ENCODE results near the gene FAM236C. TPM values are rescaled to one million over a fixed set of nuclear protein-coding genes. Genes with fewer than 3 reads are reported as not detected.
"Not testable (repeated sequence)": the region's sequence is repeated elsewhere in the genome, so short reads cannot be mapped to it uniquely, and the experiment has no call there.

Gene FAM236C
- not detected for total RNA-seq
- long read RNA-seq = 0 reads

- H3K27ac ChIP-seq; H3K4me1 ChIP-seq; DNase-seq; H3K27me3 ChIP-seq (ENCODE audit: low read depth); H3K36me3 ChIP-seq; ATAC-seq; intact Hi-C loops (cut with DNase I); H3K4me3 ChIP-seq; H3K9me3 ChIP-seq: not testable (repeated sequence)
These were observed at the start of gene FAM236C for GRCh38 chrX:72912315-72912714. FAM236C (plus strand) TSS chrX:72912615; CDS start chrX:72912715, 100 bp downstream.

GRCh38 chrX:72882898-72883297 lies 29.5 kb upstream of the FAM236C start:
- DNase-seq; H3K27me3 ChIP-seq (ENCODE audit: low read depth); H3K9me3 ChIP-seq; ATAC-seq; H3K27ac ChIP-seq; intact Hi-C loops (cut with DNase I); H3K4me1 ChIP-seq; H3K36me3 ChIP-seq; H3K4me3 ChIP-seq: not testable (repeated sequence)

GRCh38 chrX:72889740-72890139 lies 22.7 kb upstream of the FAM236C start:
- H3K4me3 ChIP-seq; H3K27me3 ChIP-seq (ENCODE audit: low read depth); ATAC-seq; H3K9me3 ChIP-seq; H3K4me1 ChIP-seq; H3K36me3 ChIP-seq; intact Hi-C loops (cut with DNase I); DNase-seq; H3K27ac ChIP-seq: not testable (repeated sequence)

DNA sequence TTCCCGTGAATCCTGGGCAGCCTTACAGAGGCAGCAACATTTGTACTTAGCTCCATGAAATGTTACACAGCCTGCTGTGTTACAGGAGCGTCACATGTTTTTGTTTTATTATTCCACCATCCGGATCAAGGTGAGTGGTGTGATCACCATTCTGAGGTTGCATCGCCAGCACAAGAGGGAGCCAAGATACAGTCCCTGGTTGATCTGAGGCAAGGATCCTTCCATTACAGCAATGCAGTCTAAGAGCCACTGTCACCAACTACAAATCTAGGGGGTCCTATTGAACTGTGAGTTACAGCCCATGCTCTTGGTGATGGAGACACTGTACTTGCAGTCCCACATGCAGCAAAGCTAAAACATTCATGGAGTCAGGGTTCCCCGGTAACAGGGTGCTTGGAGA lies 3.7 kb downstream of the FAM236C start:
- ATAC-seq; H3K4me1 ChIP-seq; H3K27ac ChIP-seq; intact Hi-C loops (cut with DNase I); H3K36me3 ChIP-seq; H3K4me3 ChIP-seq; DNase-seq; H3K27me3 ChIP-seq (ENCODE audit: low read depth); H3K9me3 ChIP-seq: not testable (repeated sequence)

DNA sequence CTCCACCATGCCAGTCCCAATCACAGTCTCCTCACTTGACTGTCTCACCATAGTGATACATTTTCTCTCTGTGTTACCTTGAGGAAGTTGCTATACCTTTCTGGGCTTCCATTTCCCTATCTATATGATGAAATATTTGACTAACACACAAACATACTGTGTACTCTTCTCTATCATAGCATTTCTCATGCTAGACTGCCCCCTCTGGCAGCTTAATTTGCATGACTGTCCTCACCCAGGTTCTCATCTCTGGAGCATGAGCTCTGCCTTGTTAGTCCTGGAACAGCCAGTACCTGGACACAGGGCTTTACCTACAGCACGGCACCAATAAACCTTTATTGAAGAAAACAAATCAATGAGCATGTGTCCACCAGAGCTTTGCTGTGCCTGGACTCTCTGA lies 19.9 kb downstream of the FAM236C start:
- H3K27ac ChIP-seq; H3K27me3 ChIP-seq (ENCODE audit: low read depth); ATAC-seq; H3K36me3 ChIP-seq; H3K4me1 ChIP-seq; H3K9me3 ChIP-seq; DNase-seq; intact Hi-C loops (cut with DNase I); H3K4me3 ChIP-seq: not testable (repeated sequence)

DNA sequence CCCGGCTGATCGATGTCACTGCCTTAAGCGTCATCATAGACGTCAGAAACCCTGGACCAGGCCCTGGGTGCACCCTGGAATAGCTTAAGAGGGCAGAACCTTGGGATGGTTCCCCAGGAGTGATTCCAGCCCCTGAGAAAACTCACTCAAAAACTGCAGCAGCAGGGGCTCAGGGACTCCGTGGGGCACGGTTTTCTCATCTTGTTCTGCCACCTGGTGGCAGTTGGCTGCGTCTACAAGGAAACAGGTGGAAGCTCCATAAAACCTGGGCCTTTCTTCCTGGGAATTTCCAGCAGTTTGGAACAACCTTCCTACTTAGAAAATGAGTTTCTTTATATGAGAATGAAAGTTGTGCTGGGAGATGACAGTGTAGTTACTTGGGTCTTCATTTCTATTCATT lies 24.0 kb downstream of the FAM236C start:
- intact Hi-C loops (cut with DNase I); H3K27me3 ChIP-seq (ENCODE audit: low read depth); DNase-seq; H3K36me3 ChIP-seq; H3K27ac ChIP-seq; H3K4me3 ChIP-seq; H3K9me3 ChIP-seq; H3K4me1 ChIP-seq: not testable (repeated sequence)
- ATAC-seq = peak; percentile 60 to 76

DNA sequence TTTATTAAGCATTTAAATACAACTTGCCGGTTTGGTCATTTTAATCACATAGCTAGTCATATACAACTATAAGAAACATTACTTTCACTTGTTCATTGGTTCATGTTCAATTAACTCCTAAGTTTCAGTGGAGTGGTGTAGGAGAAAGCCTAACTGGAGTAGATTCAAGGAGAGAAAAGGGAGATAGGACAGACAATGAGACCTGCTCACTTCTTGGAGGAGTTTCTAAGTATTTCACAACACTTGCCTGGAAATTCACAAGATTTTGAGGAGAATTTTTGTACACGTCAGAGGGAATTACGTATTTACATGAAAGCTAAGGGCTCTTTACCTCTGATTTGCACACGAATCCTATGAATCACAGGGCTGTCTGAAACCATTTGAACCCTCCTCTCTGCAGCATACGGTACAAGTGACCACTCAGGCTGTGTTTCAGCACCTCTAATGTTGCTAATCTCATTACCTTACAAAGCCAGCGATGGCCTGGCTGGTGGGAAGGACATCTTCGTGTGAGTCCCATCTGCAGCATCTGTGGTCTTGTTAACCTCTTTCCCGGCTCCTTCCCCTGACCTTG lies 24.6 kb downstream of the FAM236C start:
- H3K27me3 ChIP-seq (ENCODE audit: low read depth); DNase-seq; H3K27ac ChIP-seq; H3K4me3 ChIP-seq; H3K9me3 ChIP-seq; intact Hi-C loops (cut with DNase I); H3K4me1 ChIP-seq; H3K36me3 ChIP-seq: not testable (repeated sequence)
- ATAC-seq = peak; percentile 59 to 82

DNA sequence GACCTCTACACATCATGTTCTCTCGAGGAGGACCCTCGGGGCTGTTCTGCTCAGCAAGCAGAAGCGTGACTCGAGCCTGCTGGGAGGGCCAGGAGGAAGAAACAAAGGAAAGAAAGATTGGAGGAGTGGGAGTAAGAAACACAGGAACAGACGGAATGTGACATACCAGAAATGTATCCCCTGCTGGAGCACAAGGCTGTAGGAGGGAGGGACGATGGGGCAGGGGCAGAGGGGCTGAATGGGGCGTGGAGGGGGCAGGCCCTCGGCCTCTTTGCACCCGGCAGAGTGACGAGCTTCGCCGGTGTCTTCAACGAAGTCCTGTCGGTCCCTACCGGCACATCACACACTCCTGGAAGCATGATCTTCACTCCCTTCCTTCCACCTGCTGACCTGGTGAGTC lies 25.5 kb downstream of the FAM236C start, which contains the start of gene FAM236A:
Gene FAM236A (plus strand): TSS at position 301 of the 400 bp plus-strand sequence. CDS start 57 bp downstream, at position 358.
- ATAC-seq; H3K4me1 ChIP-seq; DNase-seq; H3K27ac ChIP-seq; intact Hi-C loops (cut with DNase I); H3K27me3 ChIP-seq (ENCODE audit: low read depth); H3K4me3 ChIP-seq; H3K36me3 ChIP-seq; H3K9me3 ChIP-seq: not testable (repeated sequence)

- intact Hi-C loops (cut with DNase I); ATAC-seq; H3K27me3 ChIP-seq (ENCODE audit: low read depth); H3K4me1 ChIP-seq; H3K9me3 ChIP-seq; H3K27ac ChIP-seq; DNase-seq; H3K4me3 ChIP-seq; H3K36me3 ChIP-seq: not testable (repeated sequence)
These were observed 29.9 kb downstream of the FAM236C start for GRCh38 chrX:72942272-72942671.

- H3K27ac ChIP-seq; H3K9me3 ChIP-seq; H3K4me3 ChIP-seq; H3K36me3 ChIP-seq; H3K27me3 ChIP-seq (ENCODE audit: low read depth); DNase-seq; H3K4me1 ChIP-seq; intact Hi-C loops (cut with DNase I): not testable (repeated sequence)
- peak; percentile 77 to 79 for ATAC-seq
These were observed 30.8 kb downstream of the FAM236C start for GRCh38 chrX:72943035-72943818.

- H3K4me3 ChIP-seq; DNase-seq; H3K27ac ChIP-seq; H3K9me3 ChIP-seq; H3K36me3 ChIP-seq; H3K4me1 ChIP-seq; H3K27me3 ChIP-seq (ENCODE audit: low read depth); intact Hi-C loops (cut with DNase I): not testable (repeated sequence)
- ATAC-seq = peak; percentile 90 to 92
These were observed 31.4 kb downstream of the FAM236C start, which contains the start of gene DMRTC1 for GRCh38 chrX:72943819-72944169. DMRTC1 (minus strand) TSS chrX:72943837; CDS start chrX:72875694, 68,143 bp downstream.

DNA sequence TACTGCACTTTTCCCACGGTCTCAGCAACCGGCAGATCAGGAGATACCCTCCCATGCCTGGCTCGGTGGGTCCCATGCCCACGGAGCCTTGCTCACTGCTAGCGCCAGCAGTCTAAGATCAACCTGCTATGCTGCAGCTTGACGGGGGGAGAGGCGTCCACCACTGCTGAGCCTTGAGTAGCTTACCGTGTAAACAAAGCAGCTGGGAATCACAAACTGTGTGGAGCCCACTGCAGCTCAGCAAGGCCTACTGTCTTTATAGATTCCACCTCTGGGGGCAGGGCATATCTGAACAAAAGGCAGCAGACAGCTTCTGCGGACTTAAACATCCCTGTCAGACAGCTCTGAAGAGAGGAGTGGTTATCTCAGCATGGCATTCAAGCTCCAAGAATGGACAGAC lies 47.6 kb downstream of the FAM236C start:
- H3K27me3 ChIP-seq (ENCODE audit: low read depth); DNase-seq; H3K9me3 ChIP-seq; intact Hi-C loops (cut with DNase I); ATAC-seq; H3K27ac ChIP-seq; H3K36me3 ChIP-seq; H3K4me1 ChIP-seq; H3K4me3 ChIP-seq: not testable (repeated sequence)
